GM19351 (cell line): Measurements from ENCODE around the gene PRAMEF5.
"Not testable (repeated sequence)": the region's sequence is repeated elsewhere in the genome, so short reads cannot be mapped to it uniquely, and the experiment has no call there.

Experiments used
- ATAC-seq: cut with Tn5 transposase; IDR thresholded peaks from one replicate; pipeline ENCODE4 v1.9.1; 2021; ENCODE audit warnings: mild to moderate bottlenecking, moderate library complexity; ENCODE audit not compliant: unreplicated experiment

PRAMEF5 gene

DNA sequence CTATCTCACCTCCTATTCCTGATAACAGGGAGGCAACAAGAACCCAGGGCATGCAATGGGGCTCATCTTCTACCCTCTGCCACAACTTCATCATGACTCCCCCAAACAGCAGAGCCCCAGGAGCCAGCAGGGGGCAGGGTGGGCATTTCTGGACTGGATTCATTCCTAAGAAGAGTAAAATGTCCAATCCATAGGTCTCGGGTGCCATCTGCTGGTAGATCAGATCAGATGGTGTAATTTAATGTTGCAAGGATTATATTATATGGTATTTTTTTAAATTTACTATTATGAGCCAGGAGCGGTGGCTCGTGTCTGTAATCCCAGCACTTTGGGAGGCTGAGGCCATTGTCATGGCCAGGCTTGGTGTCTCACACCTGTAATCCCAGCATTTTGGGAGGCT, 11.1 kb downstream of the PRAMEF5 start:
- ATAC-seq, result not testable (repeated sequence)

GRCh38 chr1:13277016-13277415, 23.0 kb downstream of the PRAMEF5 start:
- ATAC-seq, result not testable (repeated sequence)

DNA sequence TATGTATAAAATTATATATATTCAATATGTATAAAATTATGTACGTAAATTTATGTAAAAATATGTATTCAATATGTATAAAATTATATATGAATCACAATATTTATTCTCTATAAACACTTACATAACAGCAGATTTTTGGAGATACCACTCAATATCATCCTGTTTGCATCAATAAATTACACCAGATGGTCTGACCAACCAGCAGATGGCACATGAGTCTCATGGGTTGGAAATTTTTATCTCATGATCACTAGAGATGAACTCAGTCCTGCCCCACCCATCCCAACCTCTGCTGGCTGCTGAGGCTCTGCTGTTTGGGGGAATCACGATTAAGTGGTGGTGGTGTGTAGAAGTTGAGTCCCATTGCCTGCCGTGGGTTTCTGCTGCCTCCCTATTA, 25.6 kb downstream of the PRAMEF5 start:
- not testable (repeated sequence) for ATAC-seq

GRCh38 chr1:13285037-13285436, 31.0 kb downstream of the PRAMEF5 start, which contains the start of gene PRAMEF8:
Gene PRAMEF8 (minus strand): TSS chr1:13285137. CDS start chr1:13284091, 1,046 bp downstream.
- ATAC-seq, result not testable (repeated sequence)

DNA sequence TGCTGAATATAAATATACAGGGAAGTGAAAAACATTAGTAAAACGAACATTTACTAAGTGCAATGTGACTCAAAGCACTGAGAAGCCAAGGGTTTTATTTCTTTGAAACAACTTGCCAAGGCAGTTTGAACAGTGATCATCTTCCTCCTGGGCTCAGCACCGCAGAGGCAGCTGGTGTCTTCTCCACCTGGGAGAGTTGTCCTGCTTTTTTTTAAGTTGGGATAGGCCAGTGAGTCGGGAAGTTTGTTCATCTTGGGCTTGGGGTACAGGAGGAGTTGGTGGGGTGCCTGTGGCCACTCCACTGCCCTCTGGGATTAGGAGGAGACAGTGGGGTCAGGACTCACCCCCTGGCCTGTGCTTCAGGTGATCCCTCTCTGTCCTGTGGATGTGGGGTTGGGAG, 35.0 kb downstream of the PRAMEF5 start:
- not testable (repeated sequence) for ATAC-seq

DNA sequence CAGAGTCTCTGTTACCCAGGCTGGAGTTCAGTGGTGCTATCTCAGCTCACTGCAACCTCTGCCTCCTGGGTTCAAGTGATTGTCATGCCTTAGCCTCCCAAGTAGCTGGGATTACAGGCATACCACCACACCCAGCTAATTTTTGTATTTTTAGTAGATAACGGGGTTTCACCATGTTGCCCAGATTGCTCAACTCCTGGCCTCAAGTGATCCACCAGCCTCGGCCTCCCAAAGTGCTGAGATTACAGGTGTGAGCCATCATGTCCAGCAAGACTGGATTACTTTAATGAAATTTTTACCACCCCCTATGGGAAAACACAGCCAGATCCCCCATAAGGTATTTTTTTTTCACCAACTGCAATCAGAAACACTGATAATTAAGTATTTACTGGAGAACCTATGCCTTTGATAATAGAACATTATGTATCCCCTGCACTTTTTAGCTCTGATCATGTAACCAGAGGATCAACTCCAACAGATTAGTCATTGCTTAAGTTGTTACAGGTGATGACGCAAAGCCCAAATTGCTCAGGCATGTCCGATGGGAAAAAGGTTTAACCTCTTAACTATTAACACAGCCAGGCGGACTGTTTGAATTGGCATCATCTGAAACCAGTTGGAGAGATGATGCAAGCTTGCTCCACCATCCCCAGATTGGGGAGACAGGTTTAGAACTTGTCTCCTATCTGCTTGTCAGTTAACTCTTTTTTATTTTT, 43.4 kb downstream of the PRAMEF5 start:
- ATAC-seq, result not testable (repeated sequence)

- ATAC-seq, result not testable (repeated sequence)
These were observed 44.7 kb downstream of the PRAMEF5 start for GRCh38 chr1:13298699-13299098.

DNA sequence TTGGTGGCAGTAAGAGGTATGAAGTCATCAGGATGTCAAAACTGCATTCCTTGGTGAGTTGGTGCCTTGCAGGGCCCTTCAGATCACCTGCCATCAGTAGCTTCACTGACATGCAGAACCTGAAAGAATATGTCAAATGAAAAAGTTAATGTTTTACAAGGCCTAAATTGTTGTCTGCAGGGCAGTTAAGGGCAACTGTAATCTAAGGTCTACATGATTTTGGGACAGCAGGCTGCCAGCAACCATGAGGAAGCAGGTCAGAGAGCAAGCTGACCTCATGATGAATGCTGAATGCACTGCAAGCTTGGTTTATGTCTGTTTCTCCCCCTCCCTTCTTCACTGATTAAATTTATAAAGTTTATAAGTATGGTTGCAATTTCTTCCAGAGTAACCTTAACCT, 48.2 kb downstream of the PRAMEF5 start:
- ATAC-seq, result not testable (repeated sequence)

DNA sequence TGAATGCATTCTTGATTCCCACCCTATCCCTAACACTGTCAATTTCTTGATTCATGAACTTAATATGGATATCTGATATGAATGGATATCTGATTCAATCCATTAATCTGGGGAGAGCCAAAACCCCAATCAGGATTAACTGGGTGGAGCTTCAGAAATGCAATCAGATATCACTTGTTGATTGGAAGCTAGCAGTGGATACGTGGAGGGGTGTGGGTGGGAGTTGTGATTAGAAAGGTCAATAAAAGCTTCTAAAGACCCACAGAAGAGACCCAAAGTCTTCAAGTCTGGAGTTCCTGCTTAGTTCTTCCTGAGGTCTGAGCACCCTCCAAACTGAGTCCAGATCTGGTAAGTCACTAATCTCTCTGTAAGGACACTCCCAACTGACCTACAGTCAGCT, 49.2 kb downstream of the PRAMEF5 start, which contains the start of gene PRAMEF33:
TSS of gene PRAMEF33 (plus strand) at position 301 of the 400 bp plus-strand sequence. CDS start 2,416 bp downstream, outside the sequence.
- not testable (repeated sequence) for ATAC-seq
